ENCODE results near the gene TRIM5.

DNA sequence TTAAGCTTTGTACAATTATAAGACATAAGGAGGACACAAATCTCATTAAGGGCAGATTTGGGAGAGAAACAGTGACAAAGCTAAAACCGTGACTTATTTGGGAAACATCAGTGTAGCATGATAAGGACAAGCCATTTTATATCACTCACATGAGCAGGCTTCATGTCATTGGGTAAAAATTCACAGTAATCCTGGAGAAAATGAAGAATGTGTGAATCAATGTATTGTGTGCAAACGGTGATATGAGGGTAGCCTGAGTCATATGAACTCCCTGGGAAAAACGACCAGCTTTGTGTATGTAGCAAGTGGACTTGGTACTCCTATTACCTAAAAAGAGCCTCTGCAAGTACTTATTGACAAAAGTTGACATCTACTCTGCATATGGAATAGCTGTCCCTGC, 66.1 kb downstream of the TRIM5 start:
- TF ChIP-seq POLR2AphosphoS5 (IDR thresholded peaks at IDR 0.05; ENCODE audit: low read depth, low read length) = no peak
- no peak for TF ChIP-seq POLR2A (IDR thresholded peaks at IDR 0.05; ENCODE audit: low read depth, low read length)
- no peak for TF ChIP-seq SPI1 (IDR thresholded peaks at IDR 0.05; ENCODE audit: low read depth, low read length)
- no peak for TF ChIP-seq TAF1 (IDR thresholded peaks at IDR 0.05; ENCODE audit: low read depth, low read length)
- TF ChIP-seq PAX5 (IDR thresholded peaks at IDR 0.05; ENCODE audit: insufficient read depth, low read length, severe bottlenecking) = no peak
- no peak for TF ChIP-seq POU2F2 (IDR thresholded peaks at IDR 0.05; ENCODE audit: low read depth, low read length)
